NB4 (cell line): ENCODE measurements around the gene DENND5B.

Source experiments
- CTCF ChIP-seq: IDR thresholded peaks from one replicate; pipeline ENCODE4 v1.5.1; 2012; ENCODE audit warnings: low read depth, low read length
- MYC ChIP-seq: IDR thresholded peaks from 2 replicates; pipeline ENCODE4 v1.6.1; 2011; ENCODE audit warnings: low read depth, low read length
- POLR2A ChIP-seq: IDR thresholded peaks from 2 replicates; pipeline ENCODE4 v1.6.1; 2011; ENCODE audit warnings: mild to moderate bottlenecking; ENCODE audit not compliant: insufficient read length; ENCODE audit errors: extremely low read depth

GRCh38 chr12:31516702-31517101 lies 74.2 kb downstream of the DENND5B start:
- TF ChIP-seq POLR2A (no peak), CTCF (no peak), MYC (no peak)
